ENCODE results near the gene GMNN.
"Not testable (repeated sequence)": the region's sequence is repeated elsewhere in the genome, so short reads cannot be mapped to it uniquely, and the experiment has no call there.

GMNN gene

DNA sequence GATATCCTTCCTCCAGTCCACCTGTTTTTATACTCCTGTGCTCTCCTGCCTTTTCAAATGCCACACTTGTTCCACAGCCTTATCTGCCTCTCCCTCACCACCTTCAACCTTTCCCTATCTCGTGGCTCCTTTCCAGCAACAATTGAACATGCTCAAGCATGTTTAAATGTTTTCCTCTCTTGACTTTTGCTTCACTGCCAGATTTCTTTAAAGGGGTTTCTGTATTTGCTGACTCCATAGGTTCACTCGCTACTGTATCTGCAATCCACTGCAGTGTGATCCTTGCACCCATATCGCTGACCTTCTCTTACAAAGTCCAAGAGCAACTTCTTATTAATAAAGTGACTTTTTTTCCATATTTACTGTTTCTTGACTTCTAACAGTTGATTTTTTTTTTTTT is 11.2 kb upstream of the GMNN start:
- Histone ChIP-seq H3K27ac (ENCODE audit: low read length) (no peak overlapping the region), H3K9ac (ENCODE audit: low read length) (no peak overlapping the region), H3K27me3 (ENCODE audit: control insufficient read depth, insufficient read depth, low read length) (no peaks in the 10 kb centered on the region), H3K36me3 (ENCODE audit: control insufficient read depth, low read depth, low read length) (no peaks in the 10 kb centered on the region), H3K4me1 (ENCODE audit: control insufficient read depth, low read depth, low read length) (no peaks in the 10 kb centered on the region), H3K9me3 (ENCODE audit: control insufficient read depth, low read depth, low read length) (no peaks in the 10 kb centered on the region), H3K4me3 (ENCODE audit: low read length) (no peak overlapping the region)

DNA sequence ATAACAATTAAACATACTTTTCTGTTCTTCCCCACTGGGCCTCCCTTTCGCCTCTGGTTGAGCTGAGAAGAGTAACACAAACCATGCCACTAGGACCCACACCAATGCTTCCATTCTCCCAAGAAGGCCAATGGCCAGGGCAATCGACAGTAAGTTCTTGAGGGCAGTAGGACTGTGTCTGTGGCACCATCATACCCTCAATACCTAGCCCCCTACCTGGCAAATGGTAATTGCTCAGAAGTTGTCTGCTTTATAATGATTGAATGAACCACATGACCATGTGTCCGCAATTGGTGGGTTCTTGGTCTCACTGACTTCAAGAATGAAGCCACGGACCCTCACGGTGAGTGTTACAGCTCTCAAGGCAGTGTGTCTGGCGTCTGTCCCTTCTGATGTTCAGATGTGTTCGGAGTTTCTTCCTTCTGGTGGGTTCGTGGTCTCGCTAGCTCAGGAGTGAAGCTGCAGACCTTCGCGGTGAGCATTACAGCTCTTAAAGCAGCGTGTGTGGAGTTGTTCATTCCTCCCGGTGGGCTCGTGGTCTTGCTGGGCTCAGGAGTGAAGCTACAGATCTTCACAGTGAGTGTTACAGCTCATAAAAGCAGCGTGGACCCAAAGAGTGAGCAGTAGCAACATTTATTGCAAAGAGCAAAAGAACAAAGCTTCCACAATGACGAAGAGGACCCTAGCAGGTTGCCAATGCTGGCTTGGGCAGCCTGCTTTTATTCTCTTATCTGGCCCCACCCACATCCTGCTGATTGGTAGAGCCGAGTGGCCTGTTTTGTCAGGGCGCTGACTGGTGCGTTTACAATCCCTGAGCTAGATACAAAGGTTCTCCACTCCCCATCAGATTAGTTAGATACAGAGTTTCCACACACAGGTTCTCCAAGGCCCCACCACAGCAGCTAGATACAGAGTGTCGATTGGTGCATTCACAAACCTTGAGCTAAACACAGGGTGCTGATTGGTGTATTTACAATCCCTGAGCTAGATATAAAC is 9.6 kb upstream of the GMNN start:
- H3K36me3 ChIP-seq (ENCODE audit: control insufficient read depth, low read depth, low read length); H3K4me1 ChIP-seq (ENCODE audit: control insufficient read depth, low read depth, low read length); H3K27me3 ChIP-seq (ENCODE audit: control insufficient read depth, insufficient read depth, low read length); H3K9me3 ChIP-seq (ENCODE audit: control insufficient read depth, low read depth, low read length); H3K4me3 ChIP-seq (ENCODE audit: low read length); H3K27ac ChIP-seq (ENCODE audit: low read length); H3K9ac ChIP-seq (ENCODE audit: low read length): not testable (repeated sequence)

DNA sequence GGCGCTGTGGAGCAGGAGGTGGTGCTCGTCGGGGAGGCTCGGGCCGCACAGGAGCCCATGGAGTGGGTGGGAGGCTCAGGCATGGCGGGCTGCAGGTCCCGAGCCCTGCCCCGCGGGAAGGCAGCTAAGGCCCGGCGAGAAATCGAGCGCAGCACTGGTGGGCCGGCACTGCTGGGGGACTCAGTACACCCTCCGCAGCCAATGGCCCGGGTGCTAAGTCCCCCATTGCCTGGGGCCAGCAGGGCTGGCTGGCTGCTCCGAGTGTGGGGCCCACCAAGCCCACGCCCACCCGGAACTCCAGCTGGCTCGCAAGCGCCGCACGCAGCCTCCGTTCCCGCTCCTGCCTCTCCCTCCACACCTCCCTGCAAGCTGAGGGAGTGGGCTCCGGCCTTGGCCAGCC is 8.8 kb upstream of the GMNN start:
- not testable (repeated sequence) for H3K9me3 ChIP-seq (ENCODE audit: control insufficient read depth, low read depth, low read length); H3K9ac ChIP-seq (ENCODE audit: low read length); H3K4me3 ChIP-seq (ENCODE audit: low read length); H3K27me3 ChIP-seq (ENCODE audit: control insufficient read depth, insufficient read depth, low read length); H3K27ac ChIP-seq (ENCODE audit: low read length); H3K4me1 ChIP-seq (ENCODE audit: control insufficient read depth, low read depth, low read length); H3K36me3 ChIP-seq (ENCODE audit: control insufficient read depth, low read depth, low read length)

DNA sequence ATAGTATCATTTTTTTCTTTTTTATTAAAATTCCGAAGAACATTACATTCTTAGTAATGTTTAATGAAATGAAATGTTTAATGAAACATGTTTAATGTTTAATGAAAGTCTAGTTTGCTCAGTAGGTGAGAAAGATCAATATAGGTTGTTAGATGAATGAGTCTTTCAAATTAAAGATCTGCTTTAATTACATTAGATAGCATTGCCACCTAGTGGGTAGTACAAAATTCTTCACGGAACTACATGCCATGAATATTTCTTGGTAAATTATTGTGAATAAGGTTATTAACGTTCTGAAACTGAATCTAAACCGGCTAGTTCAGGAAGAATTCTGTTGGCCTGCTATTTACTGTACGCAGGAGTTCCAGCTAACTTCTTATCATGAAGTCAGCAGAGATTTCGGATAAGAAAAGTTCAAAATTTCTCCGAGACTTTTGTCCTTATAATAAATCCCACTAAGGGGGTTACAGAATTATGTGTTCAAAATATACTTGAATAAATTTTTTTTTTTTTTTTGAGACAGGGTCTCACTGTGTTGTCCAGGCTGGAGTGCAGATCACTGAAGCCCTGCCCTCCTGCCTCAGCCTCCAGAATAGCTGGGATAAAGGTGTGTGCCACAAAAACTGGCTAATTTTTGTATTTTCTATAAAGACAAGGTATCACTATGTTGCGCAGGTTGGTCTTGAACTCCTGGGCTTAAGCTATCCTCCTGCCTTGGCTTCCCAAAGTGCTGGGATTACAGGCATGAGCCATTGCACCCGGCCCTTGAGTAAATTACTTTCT is 7.9 kb upstream of the GMNN start:
- Histone ChIP-seq H3K36me3 (ENCODE audit: control insufficient read depth, low read depth, low read length) (no peaks in the 10 kb centered on the region), H3K9ac (ENCODE audit: low read length) (no peak overlapping the region)

DNA sequence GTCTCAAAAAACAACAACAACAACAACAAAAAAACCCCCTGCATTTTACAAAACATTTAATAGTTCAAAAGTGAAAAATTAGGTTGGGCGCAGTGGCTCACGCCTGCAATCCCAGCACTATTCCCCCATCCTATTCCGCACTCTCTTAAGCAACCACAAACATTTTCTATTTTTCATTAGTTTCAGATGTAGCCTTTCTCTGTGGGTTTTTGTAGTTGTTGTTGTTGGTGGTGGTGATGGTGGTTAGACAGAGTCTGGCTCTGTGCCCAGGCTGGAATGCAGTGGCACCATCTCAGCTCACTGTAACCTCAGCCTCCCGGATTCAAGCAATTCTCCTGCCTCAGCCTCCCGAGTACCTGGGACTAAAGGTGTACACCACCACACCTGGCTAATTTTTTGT is 6.4 kb upstream of the GMNN start:
- H3K9ac ChIP-seq (ENCODE audit: low read length): no peak overlapping the region
- H3K9me3 ChIP-seq (ENCODE audit: control insufficient read depth, low read depth, low read length): no peaks in the 10 kb centered on the region
- H3K36me3 ChIP-seq (ENCODE audit: control insufficient read depth, low read depth, low read length): no peaks in the 10 kb centered on the region
- H3K4me1 ChIP-seq (ENCODE audit: control insufficient read depth, low read depth, low read length): no peaks in the 10 kb centered on the region
- no peaks in the 10 kb centered on the region for H3K27me3 ChIP-seq (ENCODE audit: control insufficient read depth, insufficient read depth, low read length)
- H3K27ac ChIP-seq (ENCODE audit: low read length): no peak overlapping the region
- H3K4me3 ChIP-seq (ENCODE audit: low read length): no peak overlapping the region

More for the DNA sequence above, 7.9 kb upstream of the GMNN start:
- Histone ChIP-seq H3K27me3 (ENCODE audit: control insufficient read depth, insufficient read depth, low read length) (no peaks in the 10 kb centered on the region), H3K9me3 (ENCODE audit: control insufficient read depth, low read depth, low read length) (no peaks in the 10 kb centered on the region), H3K4me1 (ENCODE audit: control insufficient read depth, low read depth, low read length) (no peaks in the 10 kb centered on the region), H3K4me3 (ENCODE audit: low read length) (no peak overlapping the region), H3K27ac (ENCODE audit: low read length) (no peak overlapping the region)

DNA sequence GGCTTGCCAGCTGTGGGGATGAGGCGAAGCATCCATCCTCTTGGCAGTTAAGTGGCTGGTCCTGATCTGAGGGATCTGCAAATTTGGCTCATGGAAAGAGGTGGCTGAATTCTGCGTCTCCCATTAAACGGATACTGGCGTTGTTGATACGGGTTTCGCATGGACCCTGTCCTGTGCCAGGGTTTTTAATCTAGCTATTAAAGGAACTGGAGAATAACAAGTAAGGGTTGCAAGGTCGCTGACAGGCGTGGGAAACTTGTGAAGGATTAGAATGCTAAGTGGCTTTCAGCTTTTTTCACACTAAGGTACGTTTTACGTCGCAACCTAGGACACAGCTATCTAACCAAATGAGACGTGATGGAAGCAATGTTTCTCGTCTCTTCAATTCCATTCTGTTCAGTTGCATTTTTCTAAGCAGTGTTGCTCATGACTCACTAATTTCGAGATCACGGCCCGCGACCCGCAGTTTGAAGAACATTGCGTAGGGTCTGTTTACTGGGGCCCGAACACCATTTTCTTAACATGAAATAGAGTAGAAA is 852 bp downstream of the GMNN start:
- Histone ChIP-seq H3K4me3 (ENCODE audit: low read length) (peak overlapping the region; percentile 98), H3K9ac (ENCODE audit: low read length) (peak overlapping the region; percentile 98), H3K4me1 (ENCODE audit: control insufficient read depth, low read depth, low read length) (peaks cover 14% of the 10 kb centered on the region), H3K9me3 (ENCODE audit: control insufficient read depth, low read depth, low read length) (no peaks in the 10 kb centered on the region), H3K27me3 (ENCODE audit: control insufficient read depth, insufficient read depth, low read length) (no peaks in the 10 kb centered on the region), H3K36me3 (ENCODE audit: control insufficient read depth, low read depth, low read length) (peaks cover 29% of the 10 kb centered on the region), H3K27ac (ENCODE audit: low read length) (peak overlapping the region; percentile 35)

DNA sequence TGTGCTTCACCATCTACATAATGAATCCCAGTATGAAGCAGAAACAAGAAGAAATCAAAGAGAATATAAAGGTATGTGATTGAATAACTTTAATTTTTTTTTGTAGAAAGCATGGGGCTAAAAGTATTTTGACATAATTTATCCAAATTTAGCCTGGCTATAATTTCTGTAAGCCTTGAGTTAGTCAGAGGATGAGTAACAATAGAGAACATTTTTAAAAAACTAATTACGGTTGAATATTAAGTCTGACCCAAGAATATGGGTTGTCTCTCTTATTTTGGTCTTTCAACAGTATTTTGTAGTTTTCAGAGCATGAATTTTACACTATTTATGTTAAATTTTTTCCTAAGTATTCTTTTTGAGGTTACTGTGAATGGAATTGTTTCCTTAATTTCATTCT is 2.5 kb downstream of the GMNN start:
- peaks cover 14% of the 10 kb centered on the region for H3K4me1 ChIP-seq (ENCODE audit: control insufficient read depth, low read depth, low read length)
- H3K9ac ChIP-seq (ENCODE audit: low read length): peak overlapping the region; percentile 98
- H3K27me3 ChIP-seq (ENCODE audit: control insufficient read depth, insufficient read depth, low read length): no peaks in the 10 kb centered on the region
- H3K36me3 ChIP-seq (ENCODE audit: control insufficient read depth, low read depth, low read length): peaks cover 42% of the 10 kb centered on the region
- peak overlapping the region; percentile 98 for H3K4me3 ChIP-seq (ENCODE audit: low read length)
- H3K9me3 ChIP-seq (ENCODE audit: control insufficient read depth, low read depth, low read length): no peaks in the 10 kb centered on the region
- no peak overlapping the region for H3K27ac ChIP-seq (ENCODE audit: low read length)

DNA sequence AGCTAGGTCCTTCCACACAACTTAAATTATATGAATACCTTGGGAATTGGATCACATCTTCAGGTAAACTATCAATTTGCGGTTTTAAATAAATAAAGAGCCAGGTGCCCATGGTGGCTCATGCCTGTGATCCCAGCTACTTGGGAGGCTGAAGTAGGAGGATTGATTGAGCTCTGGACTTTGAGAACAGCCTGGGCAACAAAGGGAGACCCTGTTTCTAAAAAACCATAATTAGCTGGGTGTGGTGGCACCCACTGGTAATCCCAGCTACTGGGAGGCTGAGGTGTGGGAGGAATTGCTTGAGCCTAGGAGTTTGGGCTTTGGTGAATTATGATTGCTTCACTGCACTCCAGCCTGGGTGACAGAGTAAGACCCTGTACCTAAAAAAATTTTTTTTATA is 3.4 kb downstream of the GMNN start:
- H3K9me3 ChIP-seq (ENCODE audit: control insufficient read depth, low read depth, low read length): no peaks in the 10 kb centered on the region
- H3K36me3 ChIP-seq (ENCODE audit: control insufficient read depth, low read depth, low read length): peaks cover 51% of the 10 kb centered on the region
- H3K27ac ChIP-seq (ENCODE audit: low read length): no peak overlapping the region
- H3K9ac ChIP-seq (ENCODE audit: low read length): no peak overlapping the region
- peak overlapping the region; percentile 98 for H3K4me3 ChIP-seq (ENCODE audit: low read length)
- no peaks in the 10 kb centered on the region for H3K27me3 ChIP-seq (ENCODE audit: control insufficient read depth, insufficient read depth, low read length)
- H3K4me1 ChIP-seq (ENCODE audit: control insufficient read depth, low read depth, low read length): peaks cover 14% of the 10 kb centered on the region

DNA sequence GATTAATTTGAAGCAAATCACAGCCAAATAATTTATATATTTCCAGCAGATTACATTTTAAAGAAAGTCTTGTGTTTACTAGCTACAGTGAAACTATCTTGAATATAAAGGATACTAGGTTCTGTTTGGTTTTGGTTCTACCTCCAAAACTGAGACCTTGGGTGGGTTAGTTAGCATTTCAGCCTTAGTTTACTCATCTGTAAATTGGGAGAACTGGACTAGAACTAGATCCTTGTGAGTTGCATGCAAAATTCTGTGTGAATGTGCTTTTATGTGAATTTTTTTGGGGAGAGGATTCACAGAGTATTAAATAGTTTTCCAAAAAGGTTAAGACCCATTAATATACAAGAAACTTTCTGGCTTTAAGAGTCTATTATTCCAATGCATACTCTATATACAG is 4.1 kb downstream of the GMNN start:
- peaks cover 14% of the 10 kb centered on the region for H3K4me1 ChIP-seq (ENCODE audit: control insufficient read depth, low read depth, low read length)
- no peaks in the 10 kb centered on the region for H3K9me3 ChIP-seq (ENCODE audit: control insufficient read depth, low read depth, low read length)
- no peak overlapping the region for H3K9ac ChIP-seq (ENCODE audit: low read length)
- no peak overlapping the region for H3K27ac ChIP-seq (ENCODE audit: low read length)
- no peaks in the 10 kb centered on the region for H3K27me3 ChIP-seq (ENCODE audit: control insufficient read depth, insufficient read depth, low read length)
- no peak overlapping the region for H3K4me3 ChIP-seq (ENCODE audit: low read length)
- peaks cover 58% of the 10 kb centered on the region for H3K36me3 ChIP-seq (ENCODE audit: control insufficient read depth, low read depth, low read length)

DNA sequence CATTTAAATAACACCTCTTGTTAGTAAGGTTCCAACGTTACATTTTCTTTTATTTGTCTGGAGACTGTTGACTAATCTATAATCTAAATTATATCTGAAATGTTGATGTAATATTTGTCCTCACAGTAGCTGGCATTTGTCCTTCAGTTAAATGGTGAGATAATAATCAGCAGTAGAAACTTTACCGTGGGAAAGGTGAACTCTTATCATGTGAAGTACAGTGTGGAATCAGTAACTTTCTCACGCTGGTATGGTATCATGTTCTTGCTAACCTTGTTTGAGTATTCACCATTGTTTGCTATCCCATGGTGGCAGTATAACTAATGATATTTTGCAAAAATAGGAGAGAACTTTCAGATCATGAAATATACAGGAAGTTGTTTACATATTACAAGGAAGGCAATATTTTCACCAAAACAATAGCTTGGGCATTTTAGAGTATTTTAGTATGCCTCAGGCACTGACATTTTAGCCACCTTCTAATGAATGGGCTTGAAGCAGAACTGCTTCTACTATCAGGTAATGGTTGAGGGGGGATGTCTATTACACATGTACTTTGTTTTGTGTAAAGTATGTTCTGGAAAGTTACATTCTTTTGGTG is 4.8 kb downstream of the GMNN start:
- H3K9me3 ChIP-seq (ENCODE audit: control insufficient read depth, low read depth, low read length): no peaks in the 10 kb centered on the region
- no peak overlapping the region for H3K27ac ChIP-seq (ENCODE audit: low read length)
- H3K4me3 ChIP-seq (ENCODE audit: low read length): no peak overlapping the region
- no peaks in the 10 kb centered on the region for H3K27me3 ChIP-seq (ENCODE audit: control insufficient read depth, insufficient read depth, low read length)
- no peak overlapping the region for H3K9ac ChIP-seq (ENCODE audit: low read length)
- peaks cover 10% of the 10 kb centered on the region for H3K4me1 ChIP-seq (ENCODE audit: control insufficient read depth, low read depth, low read length)
- peaks cover 65% of the 10 kb centered on the region for H3K36me3 ChIP-seq (ENCODE audit: control insufficient read depth, low read depth, low read length)

DNA sequence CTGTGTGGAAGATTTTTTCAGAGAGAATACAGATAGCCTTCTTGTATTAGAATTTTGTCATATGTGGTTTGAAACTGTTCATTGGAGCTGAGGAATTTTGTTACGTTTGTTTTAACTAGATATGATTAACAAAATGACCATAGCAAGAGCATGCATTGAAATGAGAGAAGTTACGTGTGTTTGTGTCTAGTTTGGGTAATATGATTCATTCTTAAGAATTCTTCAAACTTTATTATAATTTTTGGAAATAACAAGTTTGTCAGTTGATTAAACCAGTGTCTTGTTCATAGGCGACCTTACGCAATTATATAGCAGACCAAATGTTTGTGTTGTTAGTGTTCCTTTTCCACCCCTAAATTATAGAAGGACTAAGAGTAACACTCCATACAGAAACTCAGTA is 5.5 kb downstream of the GMNN start:
- H3K36me3 ChIP-seq (ENCODE audit: control insufficient read depth, low read depth, low read length): peaks cover 72% of the 10 kb centered on the region

More for the DNA sequence above, 5.5 kb downstream of the GMNN start:
- Histone ChIP-seq H3K27ac (ENCODE audit: low read length) (no peak overlapping the region), H3K4me3 (ENCODE audit: low read length) (no peak overlapping the region), H3K4me1 (ENCODE audit: control insufficient read depth, low read depth, low read length) (peaks cover 10% of the 10 kb centered on the region), H3K9me3 (ENCODE audit: control insufficient read depth, low read depth, low read length) (no peaks in the 10 kb centered on the region), H3K9ac (ENCODE audit: low read length) (no peak overlapping the region), H3K27me3 (ENCODE audit: control insufficient read depth, insufficient read depth, low read length) (no peaks in the 10 kb centered on the region)

Measured in iPS-18a (cell line).